Measurements from ENCODE around the gene SMOC2. TPM values are rescaled to one million over a fixed set of nuclear protein-coding genes. Genes with fewer than 3 reads are reported as not detected.
"Not testable (repeated sequence)": the region's sequence is repeated elsewhere in the genome, so short reads cannot be mapped to it uniquely, and the experiment has no call there.

SMOC2 gene
- total RNA-seq, 6 experiments from 2014 or later = 0.42 to 3.5 (median 1.2) TPM

GRCh38 chr6:168703990-168704389 lies 263.0 kb downstream of the SMOC2 start:
- Histone ChIP-seq H3K4me3 (no peak overlapping the region), H3K27ac (no peak overlapping the region), H3K9me3 (no peaks in the 10 kb centered on the region), H3K27me3 (no peaks in the 10 kb centered on the region), H3K4me1 (no peaks in the 10 kb centered on the region), H3K36me3 (no peaks in the 10 kb centered on the region)
- DNase-seq = no peak
- 64% methylated on average over 12 of the region's 16 CpGs for WGBS (ENCODE audit: insufficient coverage, low coverage, low lambda C conversion rate, missing lambda C conversion rate)
- no peak for ATAC-seq
- intact Hi-C loops (cut with DNase I) = no loop called here
- TF ChIP-seq, protein P1, sequence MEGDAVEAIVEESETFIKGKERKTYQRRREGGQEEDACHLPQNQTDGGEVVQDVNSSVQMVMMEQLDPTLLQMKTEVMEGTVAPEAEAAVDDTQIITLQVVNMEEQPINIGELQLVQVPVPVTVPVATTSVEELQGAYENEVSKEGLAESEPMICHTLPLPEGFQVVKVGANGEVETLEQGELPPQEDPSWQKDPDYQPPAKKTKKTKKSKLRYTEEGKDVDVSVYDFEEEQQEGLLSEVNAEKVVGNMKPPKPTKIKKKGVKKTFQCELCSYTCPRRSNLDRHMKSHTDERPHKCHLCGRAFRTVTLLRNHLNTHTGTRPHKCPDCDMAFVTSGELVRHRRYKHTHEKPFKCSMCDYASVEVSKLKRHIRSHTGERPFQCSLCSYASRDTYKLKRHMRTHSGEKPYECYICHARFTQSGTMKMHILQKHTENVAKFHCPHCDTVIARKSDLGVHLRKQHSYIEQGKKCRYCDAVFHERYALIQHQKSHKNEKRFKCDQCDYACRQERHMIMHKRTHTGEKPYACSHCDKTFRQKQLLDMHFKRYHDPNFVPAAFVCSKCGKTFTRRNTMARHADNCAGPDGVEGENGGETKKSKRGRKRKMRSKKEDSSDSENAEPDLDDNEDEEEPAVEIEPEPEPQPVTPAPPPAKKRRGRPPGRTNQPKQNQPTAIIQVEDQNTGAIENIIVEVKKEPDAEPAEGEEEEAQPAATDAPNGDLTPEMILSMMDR (IDR thresholded peaks at IDR 0.05) = no peak
- no peak for TF ChIP-seq POLR2A (IDR thresholded peaks at IDR 0.05)

DNA sequence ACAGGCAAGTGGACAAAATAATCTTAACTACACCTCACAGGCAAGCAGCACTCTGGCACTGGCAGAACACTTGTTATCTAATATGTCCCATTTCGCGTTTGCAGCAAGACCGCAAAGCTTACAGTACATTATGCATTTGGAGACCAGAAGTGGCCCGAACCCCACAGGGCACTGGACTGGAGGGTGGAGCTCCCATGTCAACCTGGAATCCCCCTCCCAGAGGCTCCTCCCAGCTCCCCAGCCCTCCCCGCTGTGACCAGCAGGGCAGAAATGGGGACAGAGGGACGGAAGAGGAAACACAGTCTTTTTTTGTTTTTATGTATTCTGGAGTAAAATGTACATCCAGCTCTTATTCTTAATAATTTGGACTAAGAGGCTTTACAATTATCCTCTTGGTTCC lies 263.7 kb downstream of the SMOC2 start:
- H3K36me3 ChIP-seq = no peaks in the 10 kb centered on the region
- H3K9me3 ChIP-seq = no peaks in the 10 kb centered on the region
- H3K27me3 ChIP-seq = no peaks in the 10 kb centered on the region
- ATAC-seq = no peak
- no peak for DNase-seq
- H3K27ac ChIP-seq = no peak overlapping the region
- H3K4me1 ChIP-seq = no peaks in the 10 kb centered on the region
- 76% methylated on average over 4 of the region's 6 CpGs for WGBS (ENCODE audit: insufficient coverage, low coverage, low lambda C conversion rate, missing lambda C conversion rate)
- TF ChIP-seq POLR2A (IDR thresholded peaks at IDR 0.05) = no peak
- TF ChIP-seq, protein P1 (IDR thresholded peaks at IDR 0.05) = no peak
- intact Hi-C loops (cut with DNase I) = no loop called here
- H3K4me3 ChIP-seq = no peak overlapping the region

DNA sequence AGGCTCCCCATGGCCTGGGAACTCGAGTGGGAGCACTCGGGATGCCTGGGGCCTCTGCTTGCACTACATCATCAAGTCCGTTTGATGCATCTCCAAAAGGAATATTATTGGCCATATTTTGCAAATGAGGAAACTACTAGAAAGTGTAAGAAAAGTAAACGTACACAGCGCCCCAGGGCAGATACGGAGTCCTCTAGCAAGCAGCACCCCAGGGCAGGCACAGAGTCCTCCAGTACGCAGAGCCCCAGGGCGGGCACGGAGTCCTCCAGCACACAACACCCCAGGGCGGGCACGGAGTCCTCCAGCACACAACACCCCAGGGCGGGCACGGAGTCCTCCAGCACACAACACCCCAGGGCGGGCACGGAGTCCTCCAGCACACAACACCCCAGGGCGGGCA lies 264.3 kb downstream of the SMOC2 start:
- intact Hi-C loops (cut with DNase I); ATAC-seq; DNase-seq; H3K4me3 ChIP-seq; H3K27ac ChIP-seq; H3K27me3 ChIP-seq; H3K4me1 ChIP-seq; H3K9me3 ChIP-seq; H3K36me3 ChIP-seq: not testable (repeated sequence)
- 50% methylated on average over 5 of the region's 16 CpGs for WGBS (ENCODE audit: insufficient coverage, low coverage, low lambda C conversion rate, missing lambda C conversion rate)

DNA sequence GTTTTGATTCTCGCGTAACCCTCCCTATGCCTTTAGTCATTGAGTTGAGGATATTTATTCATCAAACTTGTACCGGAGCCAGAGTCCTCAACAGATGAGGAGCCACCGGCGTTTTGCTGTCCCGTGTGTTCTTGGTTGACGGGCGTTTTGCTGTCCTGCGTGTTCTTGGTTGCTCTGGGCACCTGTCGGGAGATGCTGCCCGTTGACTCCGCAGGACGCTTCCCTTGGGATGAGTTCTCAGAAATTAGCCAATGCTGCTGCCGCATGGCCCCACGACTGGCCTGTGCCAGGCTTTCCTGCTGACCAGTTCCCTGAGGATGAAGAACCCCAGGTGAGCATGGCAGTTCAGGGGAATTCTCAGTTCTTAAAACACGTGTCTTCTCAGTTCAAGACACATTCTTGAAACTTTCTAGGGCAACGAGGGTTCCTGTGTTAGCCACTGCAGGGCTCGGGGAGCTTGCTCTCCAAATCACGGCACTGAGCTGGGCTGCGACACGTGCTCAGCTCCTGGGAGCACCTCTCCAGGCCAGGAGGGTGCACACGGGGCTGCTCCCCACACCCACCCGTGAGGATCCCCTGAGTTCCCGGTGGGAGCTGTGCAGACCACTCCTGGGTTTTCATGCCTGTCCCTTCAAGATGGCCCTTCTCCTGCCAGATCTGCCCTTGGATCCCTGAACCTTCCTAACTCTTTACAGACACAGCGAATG lies 265.6 kb downstream of the SMOC2 start:
- ATAC-seq (no peak), DNase-seq (no peak)
- Histone ChIP-seq H3K4me3 (no peak overlapping the region), H3K9me3 (no peaks in the 10 kb centered on the region), H3K27ac (no peak overlapping the region), H3K4me1 (no peaks in the 10 kb centered on the region), H3K36me3 (no peaks in the 10 kb centered on the region), H3K27me3 (no peaks in the 10 kb centered on the region)
- 77% methylated on average over 3 of the region's 25 CpGs for WGBS (ENCODE audit: insufficient coverage, low coverage, low lambda C conversion rate, missing lambda C conversion rate)
- intact Hi-C loops (cut with DNase I) = no loop called here
- TF ChIP-seq POLR2A (IDR thresholded peaks at IDR 0.05) = no peak
- TF ChIP-seq, protein P1 (IDR thresholded peaks at IDR 0.05) = no peak

GRCh38 chr6:168708526-168708925 lies 267.5 kb downstream of the SMOC2 start:
- Histone ChIP-seq H3K27me3 (no peaks in the 10 kb centered on the region), H3K9me3 (no peaks in the 10 kb centered on the region), H3K4me1 (no peaks in the 10 kb centered on the region), H3K27ac (no peak overlapping the region), H3K4me3 (no peak overlapping the region), H3K36me3 (no peaks in the 10 kb centered on the region)
- WGBS (ENCODE audit: insufficient coverage, low coverage, low lambda C conversion rate, missing lambda C conversion rate) = 29% methylated on average over 5 of the region's 5 CpGs
- intact Hi-C loops (cut with DNase I) = no loop called here
- no peak for ATAC-seq
- no peak for DNase-seq
- TF ChIP-seq, protein P1 (IDR thresholded peaks at IDR 0.05) = no peak
- TF ChIP-seq POLR2A (IDR thresholded peaks at IDR 0.05) = no peak
